Esophagus muscularis mucosa (tissue), 4 donors: ENCODE results near the gene IGF1R. TPM values are rescaled to one million over a fixed set of nuclear protein-coding genes. Genes with fewer than 3 reads are reported as not detected.

Experiments used
- DNase-seq: peaks from one replicate; pipeline ENCODE4 v3.0.0-alpha.2; 2017; ENCODE audit errors: extremely low spot score
- H3K27ac ChIP-seq, 4 donors: fragments of 200-600 bp; sonication (generic); replicated peaks in 1 of 4; 1 replicate in 3 of 4; 2 replicates in 1 of 4; pipeline ENCODE4 v1.5.1; 2016 to 2019; ENCODE audit warnings: mild to moderate bottlenecking in 1 of 4
- H3K27me3 ChIP-seq, 4 donors: fragments of 200-600 bp; sonication (generic); one replicate each; pipeline versions ENCODE4 v1.5.1 to v1.6.0; 2016 to 2019
- H3K36me3 ChIP-seq, 4 donors: fragments of 200-600 bp; sonication (generic); one replicate each; pipeline ENCODE4 v1.5.1; 2016 to 2019
- H3K4me1 ChIP-seq, 4 donors: fragments of 200-600 bp; sonication (generic); one replicate each; pipeline ENCODE4 v1.5.1; 2016 to 2019
- H3K4me3 ChIP-seq, 4 donors: fragments of 200-600 bp; sonication (generic); 1 replicate in 2 of 4; 2 replicates in 2 of 4; pipeline ENCODE4 v1.5.1; 2016 to 2019; ENCODE audit warnings: mild to moderate bottlenecking in 4 of 4, moderate library complexity in 1 of 4
- H3K9me3 ChIP-seq, 4 donors: fragments of 200-600 bp; sonication (generic); 1 replicate in 3 of 4; 2 replicates in 1 of 4; pipeline ENCODE4 v1.5.1; 2016 to 2019
- EP300 ChIP-seq: sonication (generic); formaldehyde crosslinking; IDR thresholded peaks from one replicate; pipeline ENCODE4 v1.6.1; 2017; ENCODE audit warnings: antibody characterized with exemption
- POLR2A ChIP-seq: fragments of 450-650 bp; IDR thresholded peaks from one replicate; pipeline ENCODE4 v1.6.1; 2017; ENCODE audit warnings: antibody characterized with exemption, moderate library complexity, mild to moderate bottlenecking, low read depth
- POLR2AphosphoS5 ChIP-seq, 2 donors: sonication (generic); formaldehyde crosslinking; IDR thresholded peaks; one replicate each; pipeline ENCODE4 v1.6.1; 2017; ENCODE audit warnings: antibody characterized with exemption in 2 of 2
- WGBS: methylation state at CpG from one replicate; pipeline ENCODE4 v1.1.5; 2018; 5-methylcytosine and 5-hydroxymethylcytosine counted together
- intact Hi-C: fragments of 100-400 bp; cut with DNase I; formaldehyde crosslinking; loops from one replicate; pipeline ENCODE4 v1.15.1; 2023
- total RNA-seq, 4 donors: library from RNA; depleted of rRNA; stranded (reverse); fragments of >200 nt; gene quantifications; one replicate each; pipeline versions ENCODE4 v1.1.0 to v1.2.1, GENCODE V29; 2016
- TF ChIP-seq, protein P1 (sequence below), 3 experiments: fragments of 200-600 bp in 2 of 3; fragments of 450-650 bp in 1 of 3; sonication (generic) in 2 of 3; IDR thresholded peaks; one replicate each; pipeline ENCODE4 v1.5.1; 2017 to 2019; ENCODE audit warnings: antibody characterized with exemption in 3 of 3, mild to moderate bottlenecking in 2 of 3, moderate library complexity in 1 of 3

Gene IGF1R
- total RNA-seq, 4 donors from 2014 or later, result 33.6 to 95.3 (median 49.7) TPM

DNA sequence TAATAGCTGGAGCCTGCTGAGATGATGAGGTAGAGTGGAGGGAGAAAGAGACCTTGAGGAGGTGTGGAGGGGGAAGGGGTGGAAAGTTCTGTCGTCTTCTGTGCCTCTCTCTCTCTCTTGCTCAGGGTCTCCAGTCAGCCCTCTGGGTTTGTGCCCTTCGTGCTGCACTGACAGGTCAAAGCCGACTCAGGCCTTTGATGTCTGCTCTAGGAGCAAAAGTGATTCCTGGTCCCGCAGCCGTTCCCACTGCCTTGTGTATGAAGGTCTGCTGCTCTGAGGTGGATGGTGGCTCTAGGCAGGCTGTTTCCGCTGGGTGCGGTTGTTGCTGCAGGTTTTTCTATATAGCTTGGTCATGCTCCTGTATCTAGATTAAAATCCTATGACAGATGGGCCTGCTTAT is 89.4 kb downstream of the IGF1R start:
- intact Hi-C loops, result no loop called here
- no peak for TF ChIP-seq EP300
- TF ChIP-seq, protein P1, sequence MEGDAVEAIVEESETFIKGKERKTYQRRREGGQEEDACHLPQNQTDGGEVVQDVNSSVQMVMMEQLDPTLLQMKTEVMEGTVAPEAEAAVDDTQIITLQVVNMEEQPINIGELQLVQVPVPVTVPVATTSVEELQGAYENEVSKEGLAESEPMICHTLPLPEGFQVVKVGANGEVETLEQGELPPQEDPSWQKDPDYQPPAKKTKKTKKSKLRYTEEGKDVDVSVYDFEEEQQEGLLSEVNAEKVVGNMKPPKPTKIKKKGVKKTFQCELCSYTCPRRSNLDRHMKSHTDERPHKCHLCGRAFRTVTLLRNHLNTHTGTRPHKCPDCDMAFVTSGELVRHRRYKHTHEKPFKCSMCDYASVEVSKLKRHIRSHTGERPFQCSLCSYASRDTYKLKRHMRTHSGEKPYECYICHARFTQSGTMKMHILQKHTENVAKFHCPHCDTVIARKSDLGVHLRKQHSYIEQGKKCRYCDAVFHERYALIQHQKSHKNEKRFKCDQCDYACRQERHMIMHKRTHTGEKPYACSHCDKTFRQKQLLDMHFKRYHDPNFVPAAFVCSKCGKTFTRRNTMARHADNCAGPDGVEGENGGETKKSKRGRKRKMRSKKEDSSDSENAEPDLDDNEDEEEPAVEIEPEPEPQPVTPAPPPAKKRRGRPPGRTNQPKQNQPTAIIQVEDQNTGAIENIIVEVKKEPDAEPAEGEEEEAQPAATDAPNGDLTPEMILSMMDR (IDR thresholded peaks at IDR 0.05), result no peak
- H3K4me1 ChIP-seq, result peaks cover 23 to 65% (median 41%) of the 10 kb centered on the region in 4 donors

DNA sequence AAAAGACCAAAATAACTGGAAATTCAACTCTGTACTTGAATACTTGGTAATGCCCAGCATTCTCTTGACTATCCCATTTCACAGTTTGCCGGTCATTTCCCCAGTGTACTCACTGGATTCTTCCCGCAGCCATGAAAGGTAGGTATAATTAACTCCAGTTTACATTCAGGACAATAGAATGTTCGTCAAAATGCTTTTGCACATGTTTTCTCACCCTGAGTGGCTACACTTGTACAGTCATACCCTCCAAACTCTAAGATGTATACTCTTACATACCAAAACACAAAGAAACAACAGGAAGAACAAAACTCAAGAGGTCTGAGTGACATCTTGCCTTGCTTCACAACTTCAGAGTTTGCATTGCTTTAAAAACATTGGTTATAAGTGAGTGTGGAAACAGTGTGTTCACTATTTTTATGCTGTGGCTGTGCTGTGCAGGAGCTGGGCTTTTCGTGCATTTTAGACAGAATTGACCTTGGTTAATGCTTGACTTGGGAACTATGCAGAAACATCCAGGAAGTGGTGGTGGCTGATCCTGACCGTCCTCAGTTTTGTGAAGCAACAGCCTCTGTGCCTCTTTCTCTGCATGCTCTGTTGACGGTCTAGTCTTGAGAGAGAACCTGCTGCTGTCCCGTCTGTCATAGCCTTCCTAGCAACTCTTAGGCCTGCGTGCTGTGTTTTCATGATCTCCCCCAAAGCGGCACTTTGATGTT is 90.5 kb downstream of the IGF1R start:
- no peak overlapping the region for H3K27ac ChIP-seq
- H3K4me3 ChIP-seq, result no peak overlapping the region
- no peaks in the 10 kb centered on the region for H3K9me3 ChIP-seq
- intact Hi-C loops, result no loop called here
- H3K27me3 ChIP-seq, result no peaks in the 10 kb centered on the region
- no peak for DNase-seq
- no peaks in the 10 kb centered on the region for H3K36me3 ChIP-seq
- 73% methylated on average over 9 of the region's 9 CpGs for WGBS
- TF ChIP-seq EP300 (no peak), POLR2AphosphoS5 (IDR thresholded peaks at IDR 0.05) (no peak), POLR2A (no peak)
- TF ChIP-seq, protein P1 (IDR thresholded peaks at IDR 0.05), result no peak
- H3K4me1 ChIP-seq, result peaks cover 24 to 60% (median 38%) of the 10 kb centered on the region in 4 donors

More for the DNA sequence above, 89.4 kb downstream of the IGF1R start:
- Histone ChIP-seq H3K27me3 (no peaks in the 10 kb centered on the region), H3K9me3 (no peaks in the 10 kb centered on the region), H3K27ac (no peak overlapping the region), H3K36me3 (no peaks in the 10 kb centered on the region), H3K4me3 (no peak overlapping the region)
- DNase-seq, result no peak
- WGBS, result 97% methylated on average over 6 of the region's 7 CpGs

DNA sequence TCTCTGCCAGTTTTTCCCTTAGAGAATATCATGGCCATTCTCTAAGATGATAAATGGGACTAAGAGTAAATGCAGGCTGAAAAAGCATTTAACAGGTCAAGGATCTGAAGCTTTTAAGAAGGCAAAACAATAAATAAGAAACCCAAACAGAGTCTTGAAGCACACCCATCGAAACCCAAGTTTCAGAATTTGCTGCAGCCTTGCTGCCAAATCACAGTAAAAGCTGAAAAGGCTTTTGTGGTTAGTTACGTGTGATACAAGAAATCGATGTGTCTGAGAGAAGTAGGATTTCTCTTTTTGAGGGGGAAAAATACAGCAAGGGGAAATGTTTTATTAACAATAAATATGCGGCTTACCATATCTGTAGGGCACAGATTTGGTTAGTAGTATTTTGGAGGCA is 92.0 kb downstream of the IGF1R start:
- Histone ChIP-seq H3K4me1 (peaks cover 17 to 58% (median 36%) of the 10 kb centered on the region in 4 donors), H3K4me3 (no peak overlapping the region), H3K27ac (no peak overlapping the region), H3K27me3 (no peaks in the 10 kb centered on the region), H3K36me3 (no peaks in the 10 kb centered on the region), H3K9me3 (no peaks in the 10 kb centered on the region)
- DNase-seq, result no peak
- TF ChIP-seq EP300 (no peak), POLR2AphosphoS5 (IDR thresholded peaks at IDR 0.05) (no peak), POLR2A (no peak)
- TF ChIP-seq, protein P1 (IDR thresholded peaks at IDR 0.05), result no peak
- intact Hi-C loops, result no loop called here
- WGBS, result 77% methylated on average over 4 of the region's 4 CpGs

DNA sequence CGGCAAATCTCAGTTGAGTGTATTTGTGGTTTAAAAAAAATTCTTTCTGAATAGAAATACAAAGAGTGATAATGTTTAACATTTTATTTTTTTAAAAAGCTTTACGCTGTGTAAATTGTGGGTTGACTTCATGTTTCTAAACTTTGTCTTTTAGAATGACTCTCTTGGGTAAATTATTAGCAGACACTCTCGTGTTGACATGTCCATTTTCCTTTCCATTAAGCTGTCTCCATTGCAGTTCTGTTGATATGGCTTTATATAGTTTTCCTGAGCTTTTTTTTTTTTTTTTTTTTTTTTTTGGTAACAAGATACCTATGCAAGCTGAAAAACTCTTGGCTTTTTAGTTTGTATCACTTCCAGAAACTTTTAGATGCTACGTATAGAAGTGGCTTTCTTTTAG is 92.6 kb downstream of the IGF1R start:
- intact Hi-C loops, result no loop called here
- 75% methylated on average over 4 of the region's 4 CpGs for WGBS
- H3K36me3 ChIP-seq, result no peaks in the 10 kb centered on the region
- H3K27ac ChIP-seq, result no peak overlapping the region
- no peaks in the 10 kb centered on the region for H3K9me3 ChIP-seq
- H3K4me3 ChIP-seq, result no peak overlapping the region
- no peaks in the 10 kb centered on the region for H3K27me3 ChIP-seq
- peaks cover 17 to 58% (median 32%) of the 10 kb centered on the region in 4 donors for H3K4me1 ChIP-seq
- no peak for TF ChIP-seq EP300
- TF ChIP-seq POLR2A, result no peak
- TF ChIP-seq, protein P1 (IDR thresholded peaks at IDR 0.05), result no peak
- TF ChIP-seq POLR2AphosphoS5 (IDR thresholded peaks at IDR 0.05), result no peak
- DNase-seq, result no peak

DNA sequence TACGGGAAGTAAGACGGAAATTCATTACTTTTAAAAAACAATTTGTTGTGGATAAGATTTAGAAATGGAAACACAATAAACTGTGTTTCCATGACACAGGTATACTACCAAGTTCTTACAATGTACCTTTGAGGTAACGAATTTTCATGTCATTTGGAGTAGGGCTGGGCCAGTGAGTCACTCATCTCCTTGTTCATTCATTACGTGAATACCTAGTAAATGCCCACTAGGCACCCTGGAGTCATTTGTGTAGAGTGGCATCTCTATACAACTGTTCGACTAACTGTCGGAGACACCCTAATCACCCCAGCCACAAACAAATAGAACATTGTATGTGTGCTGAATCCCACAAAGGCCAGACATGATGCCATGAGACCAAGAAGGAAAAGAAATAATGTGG is 94.8 kb downstream of the IGF1R start:
- no peak for DNase-seq
- WGBS, result 97% methylated on average over 6 of the region's 6 CpGs
- intact Hi-C loops, result no loop called here
- no peaks in the 10 kb centered on the region for H3K36me3 ChIP-seq
- H3K4me3 ChIP-seq, result no peak overlapping the region
- no peaks in the 10 kb centered on the region for H3K27me3 ChIP-seq
- H3K9me3 ChIP-seq, result no peaks in the 10 kb centered on the region
- H3K27ac ChIP-seq, result no peak overlapping the region
- H3K4me1 ChIP-seq, result peaks cover 21 to 51% (median 27%) of the 10 kb centered on the region in 4 donors
- TF ChIP-seq POLR2AphosphoS5 (IDR thresholded peaks at IDR 0.05) (no peak), EP300 (no peak), POLR2A (no peak)
- TF ChIP-seq, protein P1 (IDR thresholded peaks at IDR 0.05), result no peak
